ENCODE results near the gene LIN37. TPM values are rescaled to one million over a fixed set of nuclear protein-coding genes. Genes with fewer than 3 reads are reported as not detected.

Gene LIN37
- total and polyA plus RNA-seq, 9 of the 15 experiments (the other 6 are each of a cell fraction or from before 2014, with no cell fraction given): 1.2 to 12.5 (median 8.6) TPM

GRCh38 chr19:35744430-35745327 lies 3.7 kb upstream of the LIN37 start (continued):
- TF ChIP-seq ZNF140 (CRISPR knock-in tag; IDR thresholded peaks at IDR 0.05) (no peak), HBP1 (CRISPR knock-in tag; IDR thresholded peaks at IDR 0.05) (no peak), MXD1 (CRISPR knock-in tag; IDR thresholded peaks at IDR 0.05; ENCODE audit: borderline replicate concordance, poor library complexity, severe bottlenecking) (no peak), DEAF1 (CRISPR knock-in tag; IDR thresholded peaks at IDR 0.05) (no peak), SFPQ (IDR thresholded peaks at IDR 0.05; ENCODE audit: low read depth, low read length) (no peak), ZNF592 (IDR thresholded peaks at IDR 0.05) (no peak), SREBF2 (CRISPR knock-in tag; IDR thresholded peaks at IDR 0.05) (no peak), NFE2 (IDR thresholded peaks at IDR 0.05; ENCODE audit: low read depth) (no peak), ZNF23 (CRISPR knock-in tag; IDR thresholded peaks at IDR 0.05) (no peak), NEUROD1 (IDR thresholded peaks at IDR 0.05; ENCODE audit: borderline replicate concordance, low read depth, low read length, partially characterized antibody) (no peak), NCOA1 (IDR thresholded peaks at IDR 0.05; ENCODE audit: low read depth) (no peak), CBX1 (IDR thresholded peaks at IDR 0.05; ENCODE audit: low read depth) (no peak), ZNF263 (CRISPR knock-in tag; IDR thresholded peaks at IDR 0.05; ENCODE audit: borderline replicate concordance) (peak; percentile 49; the same call in 1 of the 2 replicates), POU5F1 (IDR thresholded peaks at IDR 0.05; ENCODE audit: borderline replicate concordance, low read depth, low read length, partially characterized antibody) (no peak), EP300 (IDR thresholded peaks at IDR 0.05; ENCODE audit: low read length) (peak; percentile 18; the same call in 1 of the 2 replicates), TAF1 (IDR thresholded peaks at IDR 0.05; ENCODE audit: control insufficient read depth, extremely low read depth, insufficient read depth, low read length, severe bottlenecking) (peak; percentile 55)

All from K562 (cell line).